ENCODE results near the gene HOXC13. TPM values are rescaled to one million over a fixed set of nuclear protein-coding genes. Genes with fewer than 3 reads are reported as not detected.

HOXC13 gene
- total and polyA plus RNA-seq, 2 experiments from 2014 or later, result 0.10 TPM; not detected in 1

GRCh38 chr12:53966085-53966384 lies 27.4 kb downstream of the HOXC13 start (continued):
- TF ChIP-seq, protein P1, sequence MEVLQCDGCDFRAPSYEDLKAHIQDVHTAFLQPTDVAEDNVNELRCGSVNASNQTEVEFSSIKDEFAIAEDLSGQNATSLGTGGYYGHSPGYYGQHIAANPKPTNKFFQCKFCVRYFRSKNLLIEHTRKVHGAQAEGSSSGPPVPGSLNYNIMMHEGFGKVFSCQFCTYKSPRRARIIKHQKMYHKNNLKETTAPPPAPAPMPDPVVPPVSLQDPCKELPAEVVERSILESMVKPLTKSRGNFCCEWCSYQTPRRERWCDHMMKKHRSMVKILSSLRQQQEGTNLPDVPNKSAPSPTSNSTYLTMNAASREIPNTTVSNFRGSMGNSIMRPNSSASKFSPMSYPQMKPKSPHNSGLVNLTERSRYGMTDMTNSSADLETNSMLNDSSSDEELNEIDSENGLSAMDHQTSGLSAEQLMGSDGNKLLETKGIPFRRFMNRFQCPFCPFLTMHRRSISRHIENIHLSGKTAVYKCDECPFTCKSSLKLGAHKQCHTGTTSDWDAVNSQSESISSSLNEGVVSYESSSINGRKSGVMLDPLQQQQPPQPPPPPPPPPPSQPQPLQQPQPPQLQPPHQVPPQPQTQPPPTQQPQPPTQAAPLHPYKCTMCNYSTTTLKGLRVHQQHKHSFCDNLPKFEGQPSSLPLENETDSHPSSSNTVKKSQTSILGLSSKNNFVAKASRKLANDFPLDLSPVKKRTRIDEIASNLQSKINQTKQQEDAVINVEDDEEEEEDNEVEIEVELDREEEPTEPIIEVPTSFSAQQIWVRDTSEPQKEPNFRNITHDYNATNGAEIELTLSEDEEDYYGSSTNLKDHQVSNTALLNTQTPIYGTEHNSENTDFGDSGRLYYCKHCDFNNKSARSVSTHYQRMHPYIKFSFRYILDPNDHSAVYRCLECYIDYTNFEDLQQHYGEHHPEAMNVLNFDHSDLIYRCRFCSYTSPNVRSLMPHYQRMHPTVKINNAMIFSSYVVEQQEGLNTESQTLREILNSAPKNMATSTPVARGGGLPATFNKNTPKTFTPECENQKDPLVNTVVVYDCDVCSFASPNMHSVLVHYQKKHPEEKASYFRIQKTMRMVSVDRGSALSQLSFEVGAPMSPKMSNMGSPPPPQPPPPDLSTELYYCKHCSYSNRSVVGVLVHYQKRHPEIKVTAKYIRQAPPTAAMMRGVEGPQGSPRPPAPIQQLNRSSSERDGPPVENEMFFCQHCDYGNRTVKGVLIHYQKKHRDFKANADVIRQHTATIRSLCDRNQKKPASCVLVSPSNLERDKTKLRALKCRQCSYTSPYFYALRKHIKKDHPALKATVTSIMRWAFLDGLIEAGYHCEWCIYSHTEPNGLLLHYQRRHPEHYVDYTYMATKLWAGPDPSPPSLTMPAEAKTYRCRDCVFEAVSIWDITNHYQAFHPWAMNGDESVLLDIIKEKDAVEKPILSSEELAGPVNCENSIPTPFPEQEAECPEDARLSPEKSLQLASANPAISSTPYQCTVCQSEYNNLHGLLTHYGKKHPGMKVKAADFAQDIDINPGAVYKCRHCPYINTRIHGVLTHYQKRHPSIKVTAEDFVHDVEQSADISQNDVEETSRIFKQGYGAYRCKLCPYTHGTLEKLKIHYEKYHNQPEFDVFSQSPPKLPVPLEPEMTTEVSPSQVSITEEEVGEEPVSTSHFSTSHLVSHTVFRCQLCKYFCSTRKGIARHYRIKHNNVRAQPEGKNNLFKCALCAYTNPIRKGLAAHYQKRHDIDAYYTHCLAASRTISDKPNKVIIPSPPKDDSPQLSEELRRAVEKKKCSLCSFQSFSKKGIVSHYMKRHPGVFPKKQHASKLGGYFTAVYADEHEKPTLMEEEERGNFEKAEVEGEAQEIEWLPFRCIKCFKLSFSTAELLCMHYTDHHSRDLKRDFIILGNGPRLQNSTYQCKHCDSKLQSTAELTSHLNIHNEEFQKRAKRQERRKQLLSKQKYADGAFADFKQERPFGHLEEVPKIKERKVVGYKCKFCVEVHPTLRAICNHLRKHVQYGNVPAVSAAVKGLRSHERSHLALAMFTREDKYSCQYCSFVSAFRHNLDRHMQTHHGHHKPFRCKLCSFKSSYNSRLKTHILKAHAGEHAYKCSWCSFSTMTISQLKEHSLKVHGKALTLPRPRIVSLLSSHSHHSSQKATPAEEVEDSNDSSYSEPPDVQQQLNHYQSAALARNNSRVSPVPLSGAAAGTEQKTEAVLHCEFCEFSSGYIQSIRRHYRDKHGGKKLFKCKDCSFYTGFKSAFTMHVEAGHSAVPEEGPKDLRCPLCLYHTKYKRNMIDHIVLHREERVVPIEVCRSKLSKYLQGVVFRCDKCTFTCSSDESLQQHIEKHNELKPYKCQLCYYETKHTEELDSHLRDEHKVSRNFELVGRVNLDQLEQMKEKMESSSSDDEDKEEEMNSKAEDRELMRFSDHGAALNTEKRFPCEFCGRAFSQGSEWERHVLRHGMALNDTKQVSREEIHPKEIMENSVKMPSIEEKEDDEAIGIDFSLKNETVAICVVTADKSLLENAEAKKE (CRISPR knock-in tag; IDR thresholded peaks at IDR 0.05), result no peak
- no peak for TF ChIP-seq EZH2 (IDR thresholded peaks at IDR 0.05; ENCODE audit: low read depth, unreplicated experiment)
- TF ChIP-seq REST (IDR thresholded peaks at IDR 0.05; ENCODE audit: unreplicated experiment), result no peak
- no peak for TF ChIP-seq ZNF331 (CRISPR knock-in tag; IDR thresholded peaks at IDR 0.05; ENCODE audit: low read depth)

GRCh38 chr12:53966385-53967133 lies 27.9 kb downstream of the HOXC13 start:
- Histone ChIP-seq H4K20me1 (replicated peaks; ENCODE audit: insufficient read depth) (peaks cover 80% of the 10 kb centered on the region), H3K36me3 (ENCODE audit: insufficient read depth) (no peaks in the 10 kb centered on the region), H2AFZ (no peak overlapping the region), H3K27me3 (ENCODE audit: insufficient read depth) (peaks cover 100% of the 10 kb centered on the region), H3F3A (replicated peaks; ENCODE audit: low read depth) (peaks cover 53% of the 10 kb centered on the region), H3K27ac (ENCODE audit: low read depth) (no peak overlapping the region), H3K4me3 (peak overlapping the region; percentile 26), H3K4me2 (peak overlapping the region; percentile 55), H3K79me2 (replicated peaks; ENCODE audit: insufficient read depth) (no peaks in the 10 kb centered on the region), H3K4me1 (ENCODE audit: insufficient read depth) (peaks cover 15% of the 10 kb centered on the region), H3K9me2 (ENCODE audit: insufficient read depth) (no peaks in the 10 kb centered on the region)
- H3K27ac Mint-ChIP-seq, result no peak overlapping the region
- H3K9me3 Mint-ChIP-seq, result no peaks in the 10 kb centered on the region; the same call in 1 of the 3 replicates
- DNase-seq (ENCODE audit: low spot score), result no peak
- no peaks in the 10 kb centered on the region; the same call in 2 of the 3 replicates for H3K36me3 Mint-ChIP-seq (ENCODE audit: low read depth)
- H3K4me3 Mint-ChIP-seq, result peak overlapping the region; percentile 43; the same call in 1 of the 3 replicates
- H3K27me3 Mint-ChIP-seq (ENCODE audit: insufficient read depth, low read depth, poor library complexity), result peaks cover 100% of the 10 kb centered on the region
- ATAC-seq, result peak; percentile 12
- H3K4me1 Mint-ChIP-seq, result peaks cover 15% of the 10 kb centered on the region
- TF ChIP-seq ZNF114 (CRISPR knock-in tag; IDR thresholded peaks at IDR 0.05) (no peak), NANOG (IDR thresholded peaks at IDR 0.05; ENCODE audit: borderline replicate concordance) (no peak), CTCF (conservative IDR thresholded peaks at IDR 0.05; ENCODE audit: low read depth in 2 of 2) (no peak), STAT1 (IDR thresholded peaks at IDR 0.05; ENCODE audit: unreplicated experiment) (no peak), EZH2phosphoT487 (IDR thresholded peaks at IDR 0.05; ENCODE audit: unreplicated experiment) (peak; percentile 95), CREB1 (CRISPR knock-in tag; IDR thresholded peaks at IDR 0.05; ENCODE audit: low read depth) (no peak)

All from GM23338 (cell line).